Stimulated activated CD8-positive, alpha-beta memory T cell treated with anti-CD3 and anti-CD28 coated beads, Interleukin-15, amount 100 ng/mL, for 4 hours (primary cell): ENCODE data around the gene MYOCOS.
"Not testable (repeated sequence)": the region's sequence is repeated elsewhere in the genome, so short reads cannot be mapped to it uniquely, and the experiment has no call there.

Source experiments
- DNase-seq, 2 donors: peaks; one replicate each; pipeline ENCODE4 v3.0.0-alpha.2; 2020; ENCODE audit warnings: low read depth in 2 of 2

The MYOCOS gene

GRCh38 chr1:171622152-171622462 is at the start of gene MYOCOS:
Gene MYOCOS (plus strand): TSS chr1:171622243. CDS start chr1:171623884, 1,641 bp downstream.
- no peak for DNase-seq

- no peak for DNase-seq
Observed at GRCh38 chr1:171576144-171576543, 45.9 kb upstream of the MYOCOS start.

DNA sequence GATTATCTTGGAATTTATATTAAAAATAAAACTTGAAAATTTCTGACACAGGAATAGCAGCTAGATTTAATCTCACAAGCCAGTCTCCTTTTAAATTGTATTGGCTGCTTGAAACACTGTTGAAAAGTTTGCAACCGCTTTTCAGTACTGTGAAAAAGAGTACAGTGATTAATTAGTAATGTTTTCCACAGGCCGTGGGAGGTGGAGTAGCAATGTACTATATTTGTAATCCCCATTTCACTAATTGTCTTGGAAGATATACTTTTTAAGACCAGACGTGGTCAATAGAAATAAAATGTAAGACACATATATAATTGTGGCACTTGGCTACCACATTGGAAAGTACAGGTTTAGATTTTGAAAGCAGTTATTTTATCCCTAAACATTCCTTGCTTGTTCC is 40.8 kb upstream of the MYOCOS start:
- DNase-seq = no peak

DNA sequence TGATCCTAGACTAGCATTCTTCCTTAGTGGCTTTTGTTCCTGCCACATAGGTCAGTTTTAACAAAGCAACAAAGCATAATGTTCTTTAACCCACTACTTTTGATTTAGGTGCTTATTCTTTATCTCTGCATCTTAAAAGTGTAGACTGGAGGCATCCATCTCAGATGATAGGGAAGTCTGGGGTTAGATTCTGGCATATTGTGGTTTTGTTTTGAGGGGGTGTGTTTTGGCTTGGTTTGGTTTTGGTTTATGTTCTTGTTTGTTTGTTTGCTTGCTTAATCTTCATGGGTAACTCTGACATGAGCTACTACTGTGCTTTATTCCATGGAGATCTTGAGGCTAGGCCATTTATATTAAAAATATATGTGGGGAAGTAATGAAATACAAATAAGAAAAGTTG is 40.3 kb upstream of the MYOCOS start:
- no peak for DNase-seq

DNA sequence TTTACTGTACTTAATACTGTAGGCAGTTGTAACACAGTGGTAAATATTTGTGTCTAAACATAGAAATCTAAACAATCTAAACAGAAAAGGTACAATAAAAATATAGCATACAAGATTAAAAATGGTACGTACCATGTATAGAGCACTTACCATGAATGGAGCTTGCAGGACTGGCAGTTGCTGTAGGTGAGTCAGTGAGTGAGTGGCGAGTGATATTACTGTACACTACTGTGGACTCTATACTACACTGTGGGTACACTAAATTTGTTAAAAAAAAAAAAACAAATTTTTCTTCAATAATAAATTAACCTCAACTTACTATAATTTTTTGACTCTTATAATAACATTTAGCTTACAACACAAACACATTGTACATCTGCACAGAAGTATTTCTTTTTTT is 39.5 kb upstream of the MYOCOS start:
- DNase-seq = no peak

DNA sequence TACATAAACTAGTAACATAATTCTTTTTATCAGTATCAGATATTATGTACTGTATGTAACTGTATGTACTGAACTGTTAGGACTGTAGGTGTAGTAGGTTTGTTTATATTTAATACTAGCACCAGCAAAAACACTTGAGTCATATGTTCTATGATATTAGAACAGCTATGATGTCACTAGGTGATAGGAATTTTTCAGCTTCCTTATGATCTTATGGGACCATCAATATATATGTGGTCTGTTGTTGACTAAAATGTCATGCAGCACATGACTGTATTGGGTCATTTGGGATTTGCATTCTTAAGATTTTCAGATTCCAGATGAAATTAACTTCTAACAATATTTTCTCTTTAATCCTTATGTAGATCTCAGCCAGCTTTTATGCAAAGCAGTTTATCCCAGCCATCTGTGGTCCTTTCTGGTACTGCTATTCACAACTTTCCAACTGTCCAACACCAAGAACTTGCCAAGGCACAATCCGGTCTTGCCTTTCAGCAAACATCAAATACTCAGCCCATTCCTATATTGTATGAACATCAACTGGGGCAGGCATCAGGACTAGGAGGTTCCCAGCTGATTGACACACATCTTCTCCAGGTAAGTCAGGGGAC is 38.3 kb upstream of the MYOCOS start:
- DNase-seq = no peak

DNA sequence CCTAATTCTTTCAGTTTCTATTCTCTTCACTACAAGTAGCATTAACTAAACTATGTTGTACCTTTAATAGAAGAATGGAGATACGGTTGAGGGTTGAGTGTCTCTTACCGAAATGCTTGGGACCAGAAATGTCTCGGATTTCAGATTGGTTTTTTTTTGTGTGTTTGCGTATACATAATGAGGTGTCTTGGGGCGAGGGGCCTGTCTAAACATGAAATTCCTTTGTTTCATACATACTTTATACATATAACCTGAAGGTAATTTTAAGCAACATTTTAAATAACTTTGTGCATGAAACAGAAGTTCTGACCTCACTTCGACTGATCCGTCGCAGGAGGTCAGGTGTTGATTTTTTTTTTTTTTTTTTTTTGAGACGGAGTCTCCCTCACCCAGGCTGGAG is 36.3 kb upstream of the MYOCOS start:
- no peak for DNase-seq

- DNase-seq = no peak
Observed at GRCh38 chr1:171588230-171588629, 33.8 kb upstream of the MYOCOS start.

DNA sequence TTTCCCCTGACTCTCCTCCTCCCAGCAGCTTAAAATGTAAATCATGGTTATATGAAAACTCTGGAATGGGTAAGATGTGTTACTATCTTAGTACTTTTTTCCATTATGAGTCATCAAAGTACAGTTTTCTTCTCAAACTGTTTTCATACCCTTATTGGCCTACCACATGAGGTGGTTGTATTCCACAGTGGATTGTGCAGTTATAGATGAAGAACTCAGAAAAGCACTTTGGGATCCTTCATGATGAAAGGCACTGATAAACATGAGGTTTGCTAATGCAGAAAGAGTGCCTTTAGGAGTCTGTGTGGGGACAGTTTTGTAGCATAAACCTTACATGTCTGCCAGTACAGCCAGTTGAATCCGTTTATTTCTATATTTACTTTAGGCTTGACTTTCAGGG is 32.0 kb upstream of the MYOCOS start:
- DNase-seq = no peak

DNA sequence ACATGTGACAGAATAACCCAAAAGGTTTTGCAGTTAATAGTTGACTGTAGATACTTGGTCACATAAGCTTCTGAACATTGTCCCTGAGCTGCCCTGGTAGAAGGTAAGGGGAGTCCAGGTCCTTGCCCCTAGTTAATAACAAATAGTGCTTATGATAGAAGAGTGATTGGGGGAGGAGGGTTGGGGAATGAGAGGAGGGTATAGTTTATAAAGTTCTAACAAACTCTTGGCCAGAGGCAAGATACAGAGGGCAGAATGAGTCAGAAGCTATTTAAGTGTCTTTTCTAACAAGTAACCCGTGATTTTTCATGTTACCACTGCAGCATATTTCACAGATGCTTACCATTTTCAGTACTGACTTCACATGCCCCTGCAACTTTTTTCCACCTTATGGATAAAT is 26.7 kb upstream of the MYOCOS start:
- no peak for DNase-seq

DNA sequence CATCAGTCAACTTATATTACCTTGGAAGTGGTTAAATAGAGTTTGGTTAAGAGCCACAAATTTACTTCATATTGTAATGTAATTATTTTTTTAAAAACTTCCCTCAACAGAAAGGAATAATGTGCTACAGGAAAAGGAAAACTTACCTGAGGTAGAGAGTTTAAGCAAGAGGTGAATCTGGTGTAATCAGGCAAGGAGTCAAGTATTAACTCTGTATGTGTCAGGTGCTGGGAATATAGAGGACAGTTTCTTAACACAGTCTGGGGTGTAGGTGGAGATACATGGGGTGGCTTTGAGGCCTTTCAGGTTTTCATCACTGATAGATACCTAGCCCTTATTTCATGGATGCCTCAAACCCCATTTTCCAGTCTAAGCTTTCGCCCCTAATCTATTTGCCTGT is 25.9 kb upstream of the MYOCOS start:
- no peak for DNase-seq

- DNase-seq = no peak
Observed at GRCh38 chr1:171596705-171597104, 25.3 kb upstream of the MYOCOS start.

- no peak for DNase-seq
Observed at GRCh38 chr1:171597203-171597602, 24.8 kb upstream of the MYOCOS start.

DNA sequence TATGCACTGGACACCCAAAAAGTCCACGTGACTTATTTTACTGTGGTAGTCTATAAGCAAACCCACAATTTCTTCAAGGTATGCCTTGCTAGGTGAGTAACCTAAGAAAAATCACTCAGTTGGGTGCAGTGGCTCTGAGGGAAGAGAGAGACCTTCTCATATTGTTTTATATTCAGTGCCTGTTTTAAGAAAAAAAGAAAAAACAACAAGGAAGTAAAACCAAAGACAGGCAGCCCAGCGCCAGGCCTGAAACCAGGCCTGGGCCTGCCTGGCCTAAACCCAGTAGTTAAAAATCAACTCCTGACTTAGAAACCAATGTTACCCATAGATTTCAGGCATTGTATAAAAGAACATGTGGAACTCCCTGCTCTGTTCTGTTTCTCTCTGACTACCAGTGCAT is 21.7 kb upstream of the MYOCOS start:
- DNase-seq = not testable (repeated sequence)

DNA sequence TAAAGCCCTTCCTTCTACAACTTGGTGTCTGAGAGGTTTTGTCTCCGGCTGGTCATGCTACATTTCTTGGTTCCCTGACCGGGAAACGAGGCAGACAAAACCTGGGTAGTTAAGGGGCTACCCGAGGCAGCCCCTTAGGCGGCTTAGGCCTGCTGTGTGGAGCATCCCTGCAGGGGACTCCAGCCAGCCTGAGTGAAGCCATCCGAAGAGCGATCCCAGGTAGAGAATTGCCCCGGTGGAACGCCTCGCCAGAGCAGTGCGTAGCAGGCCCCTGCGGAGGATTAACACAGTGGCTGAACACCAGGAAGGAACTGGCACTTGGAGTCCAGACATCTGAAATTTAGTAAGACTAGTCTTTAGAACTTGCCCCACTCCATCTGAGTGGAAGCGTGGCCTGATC is 21.2 kb upstream of the MYOCOS start:
- no peak for DNase-seq

- DNase-seq = not testable (repeated sequence)
Observed at GRCh38 chr1:171603042-171603441, 19.0 kb upstream of the MYOCOS start.

DNA sequence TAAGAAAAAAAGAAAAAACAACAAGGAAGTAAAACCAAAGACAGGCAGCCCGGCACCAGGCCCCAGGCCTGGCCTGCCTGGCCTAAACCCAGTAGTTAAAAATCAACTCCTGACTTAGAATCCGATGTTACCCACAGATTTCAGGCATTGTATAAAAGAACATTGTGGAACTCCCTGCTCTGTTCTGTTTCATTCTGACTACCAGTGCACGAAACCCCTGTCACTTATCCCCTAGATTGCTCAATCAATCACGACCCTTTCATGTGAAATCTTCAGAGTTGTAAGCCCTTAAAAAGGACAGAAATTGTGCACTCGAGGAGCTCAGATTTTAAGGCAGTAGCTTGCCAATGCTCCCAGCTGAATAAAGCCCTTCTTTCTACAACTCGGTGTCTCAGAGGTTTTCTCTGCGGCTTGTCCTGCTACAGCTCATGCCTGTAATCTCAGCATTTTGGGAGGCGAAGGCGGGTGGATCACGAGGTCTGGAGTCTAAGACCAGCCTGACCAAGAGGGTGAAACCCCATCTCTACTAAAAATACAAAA is 15.6 kb upstream of the MYOCOS start:
- DNase-seq = no peak

DNA sequence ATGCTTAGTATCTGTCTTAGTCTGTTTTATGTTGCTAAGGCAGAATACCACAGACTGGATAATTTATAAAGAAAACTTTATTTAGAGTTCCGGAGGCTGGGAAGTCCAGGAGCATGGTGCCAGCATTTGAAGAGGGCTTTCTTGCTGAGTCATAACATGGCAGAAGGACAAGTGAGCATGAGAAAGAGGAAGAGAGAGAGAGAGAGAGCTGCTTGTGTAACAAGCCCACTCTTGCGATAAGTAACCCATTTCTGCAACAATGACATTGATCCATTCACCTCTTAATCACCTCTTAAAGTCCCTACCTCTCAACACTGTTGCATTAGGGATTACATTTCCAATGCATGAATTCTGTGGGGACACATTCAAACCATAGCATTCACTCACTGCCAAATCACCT is 11.7 kb upstream of the MYOCOS start:
- no peak for DNase-seq

DNA sequence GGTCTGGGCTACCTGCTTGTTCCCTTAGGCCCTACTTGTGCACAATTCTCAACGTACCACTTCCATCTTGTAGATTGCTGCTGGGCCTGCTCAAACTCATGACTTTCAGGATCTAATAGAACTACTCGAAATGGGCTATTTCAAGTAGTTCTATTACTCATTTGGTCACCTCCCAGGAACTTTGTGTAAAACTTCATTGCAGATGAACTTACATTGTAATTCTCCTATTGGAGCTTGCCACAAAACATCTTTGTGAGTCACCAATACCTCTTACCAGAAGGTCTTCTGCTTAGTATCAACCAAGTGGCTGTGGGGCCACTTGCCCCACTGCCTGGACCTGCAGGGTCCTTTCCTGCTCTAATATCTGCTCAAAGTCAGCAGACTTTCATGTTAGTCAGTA is 10.7 kb upstream of the MYOCOS start:
- no peak for DNase-seq

- no peak for DNase-seq
Observed at GRCh38 chr1:171613282-171613681, 8.8 kb upstream of the MYOCOS start.

GRCh38 chr1:171615122-171615906 is 6.7 kb upstream of the MYOCOS start:
- not testable (repeated sequence) for DNase-seq

- no peak for DNase-seq
Observed at GRCh38 chr1:171616586-171616985, 5.5 kb upstream of the MYOCOS start.

GRCh38 chr1:171623651-171624331 is 1.7 kb downstream of the MYOCOS start:
- DNase-seq = no peak
